Fibroblast of lung (primary cell): ENCODE data around the gene FASTK. TPM values are rescaled to one million over a fixed set of nuclear protein-coding genes. Genes with fewer than 3 reads are reported as not detected.

Experiments
- DNase-seq, 2 donors: peaks; one replicate each; pipeline versions ENCODE4 v3.0.0 to v3.0.0-alpha.2; 2010; ENCODE audit warnings: low read depth in 2 of 2
- H2AFZ ChIP-seq: 2 replicates; pipeline ENCODE4 v1.5.1; 2012; ENCODE audit warnings: low read length, control low read depth, inconsistent platforms
- H3K27ac ChIP-seq: 2 replicates; pipeline ENCODE4 v1.5.1; 2011; ENCODE audit warnings: low read length, control low read depth; ENCODE audit not compliant: insufficient read depth
- H3K27me3 ChIP-seq: 2 replicates; pipeline ENCODE4 v1.5.1; 2011; ENCODE audit warnings: mild to moderate bottlenecking, low read length; ENCODE audit not compliant: control insufficient read depth, insufficient read depth
- H3K36me3 ChIP-seq: 2 replicates; pipeline ENCODE4 v1.5.1; 2011; ENCODE audit warnings: low read length; ENCODE audit not compliant: control insufficient read depth, insufficient read depth
- H3K4me1 ChIP-seq: 2 replicates; pipeline ENCODE4 v1.5.1; 2011; ENCODE audit warnings: low read length; ENCODE audit not compliant: control insufficient read depth, insufficient read depth; ENCODE audit errors: extremely low read depth
- H3K4me2 ChIP-seq: 2 replicates; pipeline ENCODE4 v1.5.1; 2011; ENCODE audit warnings: low read length, control low read depth; ENCODE audit not compliant: insufficient read depth; ENCODE audit errors: extremely low read depth
- H3K4me3 ChIP-seq, 4 experiments: fragments of 200-600 bp in 1 of 4; sonication (generic) in 1 of 4; replicated peaks in 1 of 4; 2 replicates each; pipeline ENCODE4 v1.5.1; 2011 to 2016; ENCODE audit warnings: low read length in 4 of 4, low read depth in 3 of 4, mild to moderate bottlenecking in 3 of 4, control low read depth in 2 of 4, inconsistent platforms in 1 of 4, mixed read lengths in 1 of 4; ENCODE audit not compliant: insufficient read depth in 1 of 4; ENCODE audit errors: control extremely low read depth in 1 of 4
- H3K79me2 ChIP-seq: 2 replicates; pipeline ENCODE4 v1.5.1; 2012; ENCODE audit warnings: mild to moderate bottlenecking, low read length, inconsistent platforms; ENCODE audit not compliant: control insufficient read depth, insufficient read depth
- H3K9ac ChIP-seq: 2 replicates; pipeline ENCODE4 v1.5.1; 2011; ENCODE audit warnings: mild to moderate bottlenecking, low read length, control low read depth; ENCODE audit not compliant: insufficient read depth
- H3K9me3 ChIP-seq: 2 replicates; pipeline ENCODE4 v1.5.1; 2012; ENCODE audit warnings: low read depth, low read length; ENCODE audit not compliant: control insufficient read depth, insufficient read depth
- H4K20me1 ChIP-seq: 2 replicates; pipeline ENCODE4 v1.5.1; 2011; ENCODE audit warnings: low read length; ENCODE audit not compliant: control insufficient read depth, insufficient read depth; ENCODE audit errors: extremely low read depth
- CTCF ChIP-seq, 2 donors: IDR thresholded peaks in 1 of 2; conservative IDR thresholded peaks in 1 of 2; 1 replicate in 1 of 2; 2 replicates in 1 of 2; pipeline ENCODE4 v1.5.1; 2011 to 2012; ENCODE audit warnings: low read length in 2 of 2, control low read depth in 1 of 2, inconsistent platforms in 1 of 2, low read depth in 1 of 2, mild to moderate bottlenecking in 1 of 2
- EZH2 ChIP-seq: IDR thresholded peaks from 2 replicates; pipeline ENCODE4 v1.5.1; 2012; ENCODE audit warnings: low read length, control low read depth, mild to moderate bottlenecking; ENCODE audit errors: missing control alignments
- polyA plus RNA-seq, 2 donors: library from polyadenylated mRNA; depleted of rRNA in 1 of 2; stranded (reverse) in 1 of 2; unstranded in 1 of 2; fragments of >200 nt; gene quantifications; 2 replicates each; pipeline ENCODE4 v1.2.1, GENCODE V29; 2011 to 2012; ENCODE audit warnings: missing spikeins in 1 of 2
- total RNA-seq: library from RNA; depleted of rRNA; stranded (reverse); fragments of >200 nt; gene quantifications from 2 replicates; pipeline ENCODE4 v1.2.1, GENCODE V29; 2014

The FASTK gene
- total and polyA plus RNA-seq, 2 donors (not counting 1 experiment from before 2014, with no cell fraction given): 33.8 to 69.5 TPM

GRCh38 chr7:151110941-151111645 is 30.5 kb upstream of the FASTK start:
- Histone ChIP-seq H3K4me2 (no peak overlapping the region), H4K20me1 (no peaks in the 10 kb centered on the region), H3K9ac (no peak overlapping the region), H3K9me3 (no peaks in the 10 kb centered on the region), H2AFZ (no peak overlapping the region), H3K36me3 (no peaks in the 10 kb centered on the region), H3K27me3 (no peaks in the 10 kb centered on the region), H3K4me3 (no peak overlapping the region), H3K4me1 (peaks cover 19% of the 10 kb centered on the region), H3K79me2 (peaks cover 24% of the 10 kb centered on the region), H3K27ac (no peak overlapping the region)
- DNase-seq: peak; percentile 61 to 69
- peak; percentile 69 to 75 for TF ChIP-seq CTCF (conservative IDR thresholded peaks at IDR 0.05 in 1 of 2, IDR thresholded peaks at IDR 0.05 in 1 of 2; ENCODE audit: low read depth in 1 of 2, low read length in 2 of 2)
- TF ChIP-seq EZH2: no peak

GRCh38 chr7:151110236-151110940 is 29.8 kb upstream of the FASTK start:
- H3K27ac ChIP-seq: no peak overlapping the region
- H4K20me1 ChIP-seq: no peaks in the 10 kb centered on the region

More at GRCh38 chr7:151110236-151110940, 29.8 kb upstream of the FASTK start:
- peaks cover 19% of the 10 kb centered on the region for H3K4me1 ChIP-seq
- H3K9me3 ChIP-seq: no peaks in the 10 kb centered on the region
- no peak overlapping the region for H3K9ac ChIP-seq
- no peaks in the 10 kb centered on the region for H3K27me3 ChIP-seq
- TF ChIP-seq CTCF (conservative IDR thresholded peaks at IDR 0.05 in 1 of 2, IDR thresholded peaks at IDR 0.05 in 1 of 2; ENCODE audit: low read depth in 1 of 2, low read length in 2 of 2) (no peak), EZH2 (no peak)
- no peak overlapping the region for H3K4me3 ChIP-seq
- no peak overlapping the region for H3K4me2 ChIP-seq
- DNase-seq: no peak
- no peaks in the 10 kb centered on the region for H3K36me3 ChIP-seq
- H2AFZ ChIP-seq: no peak overlapping the region
- H3K79me2 ChIP-seq: peaks cover 21% of the 10 kb centered on the region
